Hematopoietic multipotent progenitor cell treated with erythropoietin and hydrocortisone succinate and interleukin-3 and kit ligand, for 8 days (in vitro differentiated cells): ENCODE data around the gene HBEGF.
"Not testable (repeated sequence)": the region's sequence is repeated elsewhere in the genome, so short reads cannot be mapped to it uniquely, and the experiment has no call there.

ENCODE experiments used
- DNase-seq: peaks from one replicate; pipeline ENCODE4 v3.0.0-alpha.2; 2015

The HBEGF gene

GRCh38 chr5:140360681-140361479 lies 14.5 kb upstream of the HBEGF start:
- DNase-seq, result no peak

- DNase-seq, result no peak
These were observed 13.7 kb upstream of the HBEGF start, which contains the start of gene SLC4A9 for GRCh38 chr5:140360101-140360500. SLC4A9 (plus strand) TSS chr5:140360194; CDS start chr5:140360237, 43 bp downstream.

GRCh38 chr5:140358738-140359310 lies 12.4 kb upstream of the HBEGF start:
- no peak for DNase-seq

- peak; percentile 82 for DNase-seq
These were observed 11.3 kb upstream of the HBEGF start for GRCh38 chr5:140357726-140358093.

GRCh38 chr5:140356853-140357725 lies 10.7 kb upstream of the HBEGF start:
- DNase-seq, result no peak

GRCh38 chr5:140355546-140355945 lies 9.1 kb upstream of the HBEGF start:
- DNase-seq, result no peak

- peak; percentile 85 for DNase-seq
These were observed 5.4 kb upstream of the HBEGF start for GRCh38 chr5:140351609-140352334.

GRCh38 chr5:140349244-140349643 lies 2.8 kb upstream of the HBEGF start:
- no peak for DNase-seq

- DNase-seq, result no peak
These were observed 1.7 kb upstream of the HBEGF start for GRCh38 chr5:140348104-140348503.

GRCh38 chr5:140347360-140347759 lies 957 bp upstream of the HBEGF start:
- no peak for DNase-seq

GRCh38 chr5:140345919-140346347 lies 470 bp downstream of the HBEGF start:
- DNase-seq, result no peak

GRCh38 chr5:140344683-140345423 lies 1.6 kb downstream of the HBEGF start:
- no peak for DNase-seq

- DNase-seq, result not testable (repeated sequence)
These were observed 2.6 kb downstream of the HBEGF start for GRCh38 chr5:140343849-140344248.

GRCh38 chr5:140342896-140343295 lies 3.5 kb downstream of the HBEGF start:
- DNase-seq, result no peak

GRCh38 chr5:140342287-140342686 lies 4.1 kb downstream of the HBEGF start:
- DNase-seq, result no peak

- no peak for DNase-seq
These were observed 4.8 kb downstream of the HBEGF start for GRCh38 chr5:140341591-140341990.

GRCh38 chr5:140340605-140341121 lies 5.7 kb downstream of the HBEGF start:
- DNase-seq, result no peak

- no peak for DNase-seq
These were observed 6.8 kb downstream of the HBEGF start for GRCh38 chr5:140339636-140340035.

GRCh38 chr5:140338908-140339307 lies 7.5 kb downstream of the HBEGF start:
- DNase-seq, result no peak

GRCh38 chr5:140338336-140338735 lies 8.1 kb downstream of the HBEGF start:
- no peak for DNase-seq

- DNase-seq, result no peak
These were observed 8.5 kb downstream of the HBEGF start for GRCh38 chr5:140337880-140338279.

GRCh38 chr5:140336388-140336787 lies 10.0 kb downstream of the HBEGF start:
- DNase-seq, result no peak
